NCI-H774 (cell line): ENCODE data around the gene GSTO2.

Experiments
- DNase-seq: peaks from one replicate; lab custom pipeline; 2025; lab: John Stamatoyannopoulos, UW

GSTO2 gene

DNA sequence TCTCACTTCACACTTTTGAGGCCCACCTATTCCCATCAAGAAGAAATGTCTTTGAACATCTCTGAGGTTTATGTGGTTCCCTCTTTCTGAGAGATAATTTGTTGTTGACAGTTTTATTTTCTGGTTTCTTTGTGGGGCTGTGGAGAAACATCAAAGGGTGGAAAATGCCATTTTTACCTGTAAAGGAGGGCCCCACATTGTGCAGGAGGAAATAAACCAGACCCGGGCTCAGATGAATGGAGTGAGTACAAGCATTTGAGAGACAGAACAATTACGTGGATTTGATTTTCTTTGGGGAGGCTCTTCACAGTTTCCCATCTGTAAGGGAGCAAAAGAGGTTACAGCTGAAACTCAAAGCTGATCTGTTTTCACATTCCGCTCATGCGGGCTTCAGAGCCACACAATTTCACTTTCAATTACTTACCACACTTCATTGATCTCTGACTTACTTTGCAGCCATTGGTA lies 39.5 kb downstream of the GSTO2 start:
- DNase-seq: no peak

DNA sequence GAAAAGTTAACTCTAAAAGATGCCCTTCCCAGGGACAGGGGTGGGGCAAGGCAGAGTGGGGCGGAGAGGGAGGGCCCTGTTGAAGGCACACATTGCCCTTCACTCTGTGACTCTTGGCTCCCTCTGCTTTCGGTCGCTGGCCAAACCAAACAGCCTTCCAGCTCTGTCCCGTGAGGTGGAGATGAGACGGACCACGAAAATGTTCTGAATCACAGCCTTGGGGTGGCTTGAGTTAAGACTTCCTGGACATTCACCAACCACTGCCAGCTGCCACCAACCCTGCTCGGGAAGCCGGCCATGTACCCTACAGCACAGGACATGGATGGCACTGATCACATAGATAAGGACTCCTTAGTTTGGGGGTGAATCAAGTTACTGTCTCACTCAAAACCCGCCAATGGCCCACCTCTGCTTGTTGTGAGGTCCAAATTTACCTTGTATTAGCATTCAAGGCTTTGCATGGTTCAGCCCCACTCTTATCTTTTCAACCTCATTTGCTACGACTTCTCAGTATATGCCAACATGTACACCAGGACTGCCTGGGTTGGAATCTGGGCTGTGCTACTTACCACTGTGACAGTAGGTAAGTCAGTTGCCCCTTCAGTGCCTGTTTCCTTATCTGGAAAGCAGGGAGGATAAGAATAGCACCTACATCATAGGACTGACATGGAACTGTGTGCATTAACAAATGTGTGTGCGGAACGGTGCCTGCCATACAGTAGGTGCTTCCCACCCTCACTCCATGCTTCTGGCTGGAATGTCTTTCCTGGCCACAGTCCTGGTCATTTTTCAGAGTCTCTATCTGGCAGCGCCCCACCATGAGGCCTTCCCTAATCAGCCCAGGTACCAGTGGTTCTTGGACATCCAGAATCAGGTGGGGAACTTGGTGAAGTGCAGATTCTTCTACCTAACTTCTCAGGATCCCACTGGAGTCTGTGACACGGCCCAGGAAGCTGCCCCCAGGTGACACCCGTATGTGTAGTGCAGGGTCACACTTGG lies 41.3 kb downstream of the GSTO2 start:
- DNase-seq: no peak

DNA sequence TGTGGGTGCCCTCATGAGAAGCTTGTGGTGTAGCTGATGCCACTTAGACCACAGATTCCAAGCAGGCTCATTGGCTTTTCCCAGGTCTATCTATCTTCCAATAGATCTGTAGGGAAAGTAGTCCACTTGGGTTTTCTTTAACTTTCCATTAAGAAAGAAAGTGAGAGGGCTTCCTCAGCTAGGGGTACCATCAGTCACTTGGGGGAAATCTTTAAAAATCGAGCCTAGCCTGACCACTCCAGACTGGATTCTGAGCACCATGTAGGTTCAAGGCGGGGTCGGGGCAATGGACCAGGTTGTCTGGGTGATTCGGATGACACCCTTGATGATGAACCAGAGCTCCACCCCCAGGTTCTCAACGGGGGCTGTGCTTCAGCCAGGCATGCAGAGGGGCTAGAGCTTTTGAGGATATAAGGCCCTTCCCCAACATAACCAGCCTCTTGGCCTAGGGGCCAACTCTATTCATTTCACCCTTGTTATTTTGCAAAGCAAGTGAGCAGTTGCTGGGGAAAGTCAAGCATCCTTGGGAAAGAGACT lies 42.3 kb downstream of the GSTO2 start:
- no peak for DNase-seq

DNA sequence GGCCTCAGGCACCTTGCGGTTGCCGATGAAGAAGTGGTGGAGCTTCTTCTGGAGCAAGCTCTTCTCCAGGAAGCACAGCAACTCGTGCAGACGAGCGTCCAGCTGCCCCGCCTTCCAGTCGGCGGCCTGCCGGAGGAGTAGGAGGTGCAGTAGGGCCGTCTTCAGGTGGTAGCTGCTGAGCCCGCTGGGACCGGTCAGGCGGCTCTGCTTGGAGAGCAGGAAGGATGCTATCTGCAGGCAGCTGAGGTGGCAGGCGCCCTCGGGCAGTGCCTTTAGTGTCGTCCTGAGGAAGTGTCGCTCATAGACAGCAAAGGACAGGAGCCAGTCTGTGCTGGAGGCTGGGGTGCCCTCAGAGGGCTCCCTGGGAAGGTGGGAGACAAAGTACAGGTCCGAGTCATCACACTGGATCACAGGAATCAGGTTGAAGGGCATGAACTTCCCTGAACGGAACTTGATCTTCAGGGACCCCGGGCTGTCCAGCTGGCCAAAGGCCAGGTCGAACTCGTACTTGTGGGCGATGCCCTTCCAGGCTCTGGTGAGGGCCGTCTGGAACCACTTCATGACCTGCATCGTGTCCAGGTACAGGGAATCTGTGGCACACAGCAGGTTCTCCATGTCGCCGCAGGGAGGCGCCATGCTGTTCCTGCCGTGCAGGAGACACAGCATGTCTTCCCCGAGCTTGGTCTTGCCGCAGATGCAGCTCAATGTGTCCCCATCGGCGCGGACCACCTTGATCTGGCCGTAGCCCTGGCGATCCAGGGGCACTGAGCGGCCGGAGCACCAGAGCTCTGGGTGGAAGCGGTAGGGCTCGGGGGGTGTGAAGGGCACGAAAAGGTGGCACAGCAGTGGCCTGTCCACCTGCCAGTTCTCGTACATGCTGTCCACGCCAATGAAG lies 45.9 kb downstream of the GSTO2 start:
- no peak for DNase-seq

DNA sequence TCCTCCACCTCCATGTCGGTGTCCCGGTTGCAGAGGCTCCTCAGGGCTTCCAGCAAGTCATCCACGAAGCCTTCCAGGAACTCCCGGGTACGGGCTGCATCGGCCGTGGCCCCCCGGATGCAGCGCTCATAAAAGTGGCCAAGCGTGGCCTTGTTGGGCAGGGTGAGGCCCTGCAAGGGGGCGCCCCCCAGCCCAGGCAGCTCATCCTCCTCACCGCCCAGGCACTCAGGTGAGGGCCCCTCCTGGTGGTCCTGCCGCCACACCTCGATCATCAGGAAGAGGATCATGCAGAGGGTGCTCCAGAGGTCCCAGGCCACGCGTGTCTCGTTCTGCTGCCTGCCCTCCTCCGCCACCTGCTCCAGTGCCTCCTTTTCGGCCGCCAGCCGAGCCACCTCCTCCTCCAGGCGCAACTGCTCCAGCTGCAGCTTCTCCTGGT lies 46.5 kb downstream of the GSTO2 start:
- DNase-seq: no peak

DNA sequence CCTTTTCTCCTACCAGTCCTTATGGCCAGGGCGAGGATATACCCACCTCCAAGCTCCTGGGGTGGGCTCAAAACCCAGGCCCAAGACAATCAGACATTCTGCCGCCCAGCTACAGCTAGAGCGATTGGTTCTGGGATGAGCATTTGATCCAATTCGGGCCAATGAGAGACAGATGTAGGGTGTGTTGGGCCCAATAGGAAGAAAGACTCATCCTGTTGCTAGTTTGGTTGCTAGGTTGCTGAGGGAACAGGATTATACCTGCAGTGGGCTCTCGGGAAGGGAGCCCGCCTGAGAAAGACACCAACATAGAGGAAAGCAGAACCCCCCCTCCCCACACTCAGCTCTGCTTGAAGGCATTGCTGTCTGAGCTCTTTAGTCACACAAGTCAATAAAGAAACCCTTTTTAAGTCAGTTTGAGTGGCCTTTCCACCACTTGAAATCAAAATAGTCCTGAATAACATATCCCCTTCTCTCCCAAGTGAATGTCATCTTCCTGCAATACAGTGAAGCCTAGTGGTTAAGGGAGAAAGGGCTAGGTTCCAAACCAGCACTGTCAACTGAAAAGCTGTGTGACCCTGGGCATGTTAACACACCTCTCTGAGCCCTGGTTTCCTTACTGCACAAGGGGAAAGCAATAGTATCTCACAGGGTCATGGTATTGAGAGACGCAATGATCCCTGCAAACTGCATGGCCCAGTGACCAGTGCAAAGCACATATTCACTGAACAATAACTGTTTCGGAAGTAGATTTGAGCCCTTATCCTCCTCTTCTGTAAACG lies 47.5 kb downstream of the GSTO2 start:
- DNase-seq: no peak

DNA sequence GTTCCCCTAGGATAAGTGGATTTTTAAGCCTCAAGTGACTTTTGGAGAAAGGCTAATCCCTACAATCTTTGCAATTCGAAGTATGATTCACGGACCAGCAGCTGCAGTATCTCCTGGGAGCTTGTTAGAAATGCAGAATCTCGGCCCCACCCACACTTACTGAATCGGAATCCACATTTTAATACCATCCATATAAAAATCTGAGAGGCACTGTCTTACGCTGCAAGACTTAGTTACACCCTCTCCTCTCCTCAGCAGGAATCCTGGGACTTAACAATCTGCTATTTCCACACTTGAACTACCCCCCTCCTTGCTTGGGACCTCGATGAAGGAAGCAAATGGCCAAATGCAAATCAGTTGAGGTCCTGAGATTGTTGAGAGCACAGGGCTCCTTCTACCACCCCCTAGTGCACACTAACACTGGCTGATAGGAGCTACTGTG lies 48.3 kb downstream of the GSTO2 start:
- DNase-seq: no peak

DNA sequence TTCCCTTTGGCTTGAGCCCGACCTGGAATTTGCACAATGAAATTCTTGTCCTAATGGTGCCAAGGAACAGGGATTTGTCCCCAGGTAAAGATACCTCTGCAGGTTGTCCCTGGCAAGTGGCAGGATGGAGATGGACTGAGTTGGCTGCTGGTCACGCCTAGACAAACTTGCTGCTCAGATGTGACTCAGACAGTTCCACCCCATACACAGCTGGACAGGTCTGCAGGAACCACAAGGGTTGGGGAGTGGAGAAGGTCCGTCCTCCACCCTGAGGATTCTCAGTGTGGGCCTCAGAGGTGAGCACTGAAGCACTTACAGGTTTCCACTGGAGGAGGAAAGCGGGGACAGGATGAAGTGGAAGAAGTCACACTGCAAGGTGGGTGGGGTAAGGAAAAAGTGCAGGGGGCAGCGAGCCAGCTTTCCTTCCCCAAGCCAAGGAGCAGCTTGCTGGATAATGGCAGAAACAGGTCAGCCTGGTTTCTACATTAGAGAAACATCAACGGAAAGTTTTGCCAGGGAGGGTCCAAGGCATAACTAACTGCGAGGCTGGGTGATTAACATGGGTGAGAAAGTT lies 48.8 kb downstream of the GSTO2 start:
- DNase-seq: no peak

DNA sequence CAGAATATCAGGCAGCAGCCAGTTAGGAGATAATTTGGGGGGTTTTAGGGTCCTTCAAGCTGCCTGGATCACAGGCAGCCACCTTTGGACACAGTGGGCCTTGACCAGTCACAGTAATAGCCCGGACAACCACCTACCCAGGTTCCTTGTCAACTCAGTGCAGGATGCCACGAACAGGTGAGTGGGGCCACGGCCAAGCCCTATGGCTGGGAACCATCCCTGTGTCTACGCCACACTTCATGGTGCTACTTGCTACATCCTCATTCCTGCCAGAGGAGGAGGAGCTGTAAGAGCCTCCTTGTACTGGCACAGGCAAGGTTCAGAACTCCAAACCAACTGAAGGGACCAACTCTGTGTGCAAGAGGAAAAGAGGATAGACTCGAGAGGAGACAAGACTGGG lies 49.3 kb downstream of the GSTO2 start:
- DNase-seq: no peak

DNA sequence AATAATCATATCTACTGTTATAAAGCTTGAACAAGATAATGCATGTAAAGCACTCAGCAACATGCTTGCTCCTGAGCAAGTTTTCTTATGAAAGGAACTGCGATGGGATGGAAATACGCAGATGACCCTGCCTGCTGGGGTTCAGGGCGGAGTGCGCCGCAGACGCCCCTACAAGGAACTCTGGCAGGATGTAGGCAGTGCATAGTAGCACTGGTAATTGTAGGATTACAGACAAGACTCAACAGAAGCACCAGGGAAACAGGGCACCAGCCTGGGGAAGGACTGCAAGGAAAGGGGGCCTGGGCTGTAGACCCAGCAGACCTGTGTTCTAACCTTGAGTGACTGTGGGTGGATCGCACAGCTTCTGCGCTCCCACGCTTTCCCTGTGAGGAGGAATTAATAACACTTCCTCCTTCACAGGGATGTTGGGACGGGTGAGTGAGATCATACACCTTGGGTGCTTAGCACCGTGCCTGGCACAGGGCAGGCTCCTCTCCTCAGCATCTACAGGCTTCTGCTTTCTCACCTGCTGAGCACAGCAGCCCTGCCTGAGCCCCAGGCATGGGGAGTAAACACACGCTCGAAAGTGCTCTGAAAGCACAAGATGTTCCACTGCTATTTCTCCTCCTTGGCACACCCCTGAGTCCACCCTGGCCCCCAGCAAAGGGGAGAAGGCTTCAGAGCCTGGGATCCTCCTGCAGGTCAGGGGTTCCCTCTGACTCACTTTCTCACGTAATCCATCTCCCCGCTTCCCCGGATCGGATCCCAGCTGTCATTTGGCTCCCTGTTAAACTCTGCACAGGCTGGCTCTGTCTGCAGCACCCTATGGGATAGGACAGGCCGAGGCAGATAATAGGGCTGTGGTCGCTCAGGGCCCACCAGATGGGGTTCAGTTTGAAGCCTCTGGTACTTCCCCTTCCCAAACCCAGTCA lies 50.1 kb downstream of the GSTO2 start:
- DNase-seq: no peak

DNA sequence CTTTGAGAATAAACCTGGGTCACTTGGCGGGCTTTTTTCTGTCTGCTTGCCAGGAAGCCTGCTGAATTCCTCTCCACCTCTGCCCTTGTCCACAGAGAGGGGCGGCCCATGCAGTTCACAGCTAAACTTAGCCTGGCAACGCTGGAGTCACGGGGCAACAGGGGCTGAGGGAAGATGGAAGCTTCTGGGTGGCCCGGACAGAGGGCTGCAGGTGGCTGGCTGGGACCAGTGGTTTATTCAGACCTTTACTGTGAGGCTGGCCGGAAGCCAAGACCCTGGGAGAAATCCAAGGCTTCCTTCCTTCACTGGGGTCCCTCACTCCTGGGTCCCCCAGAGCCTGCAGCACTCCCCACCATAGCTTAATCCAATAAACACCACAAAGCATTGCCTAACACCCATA lies 52.2 kb downstream of the GSTO2 start:
- no peak for DNase-seq

DNA sequence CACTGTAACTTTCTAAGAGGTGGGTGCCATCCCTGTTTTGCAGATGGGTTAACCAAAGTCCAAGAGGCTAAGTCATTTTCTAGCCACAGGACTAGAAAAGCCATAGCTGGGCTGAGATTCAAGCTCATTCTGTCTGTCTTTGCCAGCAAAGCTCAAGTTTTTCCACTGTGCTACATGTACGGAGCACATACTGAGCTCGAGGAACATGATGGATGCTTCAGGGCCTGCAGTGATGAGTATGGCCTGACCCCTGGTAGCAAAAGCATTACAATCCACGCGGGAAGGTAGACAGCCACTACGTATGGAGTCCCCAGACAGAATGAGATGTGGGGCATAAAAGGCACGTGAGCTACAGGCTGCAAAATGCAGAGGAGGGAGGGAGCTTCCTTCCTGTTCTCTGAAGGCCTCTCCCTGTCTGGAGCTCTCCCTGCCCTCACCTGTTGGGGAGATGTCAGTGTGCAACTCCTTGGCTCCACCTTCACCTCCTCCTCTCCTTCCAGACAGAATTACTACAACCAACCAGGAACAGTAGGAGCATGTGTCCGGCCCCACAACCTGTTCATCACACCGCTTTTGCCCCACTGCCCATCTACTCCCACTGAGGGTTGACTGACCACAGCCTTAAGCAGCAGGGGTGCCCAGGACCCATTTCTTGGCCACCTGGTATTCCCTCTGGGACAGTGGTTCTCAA lies 52.9 kb downstream of the GSTO2 start:
- DNase-seq: no peak

DNA sequence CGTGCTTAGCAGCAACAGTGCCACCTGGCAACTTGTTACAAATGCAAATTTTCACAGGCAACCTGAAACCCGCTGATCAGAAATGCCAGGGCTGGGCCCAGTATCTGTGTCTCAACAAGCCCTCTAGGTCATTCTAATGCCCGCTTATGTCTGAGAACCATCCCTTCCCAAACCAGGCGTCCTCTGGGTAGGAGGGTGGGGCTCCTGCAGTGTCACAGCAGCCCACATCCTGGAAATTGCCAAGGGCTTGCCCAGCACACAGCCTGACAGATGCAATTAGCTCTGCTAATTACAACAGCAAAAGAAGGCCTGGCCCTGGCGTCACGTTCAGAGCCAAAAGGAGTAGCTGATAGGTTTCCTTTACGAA lies 53.4 kb downstream of the GSTO2 start:
- no peak for DNase-seq

DNA sequence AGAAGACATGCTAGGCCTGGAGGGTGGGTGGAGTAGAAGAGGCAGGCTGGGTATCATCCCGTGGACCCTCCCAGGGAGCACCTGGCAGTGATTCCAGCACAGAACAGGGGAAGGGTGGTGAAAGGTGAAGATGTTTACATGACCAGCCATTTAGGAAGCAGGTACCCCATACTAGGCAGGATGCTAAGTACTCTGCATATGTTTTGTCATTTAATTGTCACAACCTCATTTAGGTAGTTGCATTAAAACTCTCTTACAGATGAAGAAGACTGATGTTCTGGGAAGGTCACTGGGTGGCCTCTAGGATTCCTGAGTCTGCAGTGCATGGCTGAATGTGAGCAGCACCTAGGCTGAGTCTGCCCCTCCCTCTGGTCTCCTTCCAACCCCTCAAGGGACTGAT lies 54.1 kb downstream of the GSTO2 start:
- DNase-seq: no peak

DNA sequence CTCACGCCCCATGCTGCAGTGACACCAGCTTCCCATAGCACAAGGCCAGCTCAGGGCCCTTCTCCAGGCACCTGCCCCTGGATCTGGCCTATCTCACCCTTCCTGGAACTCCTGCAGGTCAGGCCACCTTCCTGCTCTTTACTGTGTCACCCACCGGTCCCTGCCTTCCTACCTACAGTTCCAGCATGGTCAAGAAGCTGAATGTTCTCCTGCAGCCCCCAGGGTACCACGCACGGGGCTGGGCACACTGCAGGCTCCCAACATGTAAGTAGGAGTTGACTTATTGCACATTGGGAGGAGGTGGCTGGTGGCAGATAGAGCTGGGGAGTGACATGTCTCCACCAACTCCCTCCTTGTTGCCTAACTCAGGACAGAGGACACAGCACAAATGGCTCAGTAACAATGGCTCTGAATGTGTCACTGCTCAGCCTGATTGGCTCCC lies 54.8 kb downstream of the GSTO2 start:
- no peak for DNase-seq

DNA sequence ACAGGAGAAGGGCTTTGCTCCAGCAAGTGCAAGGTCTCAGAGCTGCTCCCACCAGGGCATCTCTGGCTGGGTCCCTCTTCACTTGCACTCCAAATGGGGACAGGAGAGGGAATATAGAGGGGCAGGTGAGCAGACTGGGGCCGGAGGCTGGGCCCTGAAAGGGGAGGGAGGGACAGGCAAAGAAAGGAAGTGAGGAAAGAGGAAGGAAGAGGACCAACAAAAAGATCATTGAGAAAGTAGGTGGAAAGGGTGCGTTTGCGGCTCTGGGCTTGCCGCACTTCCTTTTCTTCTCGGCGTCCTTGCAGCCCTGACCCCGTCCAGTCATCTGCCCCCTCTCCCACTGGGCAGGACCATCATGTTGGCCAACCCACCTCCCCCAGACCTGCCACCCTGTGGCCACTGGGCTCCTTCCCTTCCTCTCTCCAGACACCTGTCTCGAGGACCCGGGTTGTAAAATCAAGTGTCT lies 55.3 kb downstream of the GSTO2 start:
- DNase-seq: no peak

DNA sequence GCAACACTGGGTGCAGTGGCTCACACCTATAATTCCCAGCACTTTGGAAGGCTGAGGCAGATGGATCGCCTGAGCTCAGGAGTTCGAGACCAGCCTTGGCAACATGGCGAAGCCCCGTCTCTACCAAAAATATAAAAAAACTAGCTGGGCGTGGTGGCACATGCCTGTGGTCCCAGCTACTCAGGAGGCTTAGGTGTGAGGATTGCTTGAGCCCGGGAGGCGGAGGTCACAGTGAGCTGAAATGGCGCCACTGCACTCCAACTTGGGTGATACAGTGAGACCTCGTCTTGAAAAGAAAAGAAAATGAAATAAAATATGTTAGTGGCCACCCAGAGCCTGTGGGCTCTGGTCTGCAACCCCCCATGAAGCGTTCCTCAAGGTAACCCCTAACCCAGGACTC lies 55.9 kb downstream of the GSTO2 start:
- no peak for DNase-seq

DNA sequence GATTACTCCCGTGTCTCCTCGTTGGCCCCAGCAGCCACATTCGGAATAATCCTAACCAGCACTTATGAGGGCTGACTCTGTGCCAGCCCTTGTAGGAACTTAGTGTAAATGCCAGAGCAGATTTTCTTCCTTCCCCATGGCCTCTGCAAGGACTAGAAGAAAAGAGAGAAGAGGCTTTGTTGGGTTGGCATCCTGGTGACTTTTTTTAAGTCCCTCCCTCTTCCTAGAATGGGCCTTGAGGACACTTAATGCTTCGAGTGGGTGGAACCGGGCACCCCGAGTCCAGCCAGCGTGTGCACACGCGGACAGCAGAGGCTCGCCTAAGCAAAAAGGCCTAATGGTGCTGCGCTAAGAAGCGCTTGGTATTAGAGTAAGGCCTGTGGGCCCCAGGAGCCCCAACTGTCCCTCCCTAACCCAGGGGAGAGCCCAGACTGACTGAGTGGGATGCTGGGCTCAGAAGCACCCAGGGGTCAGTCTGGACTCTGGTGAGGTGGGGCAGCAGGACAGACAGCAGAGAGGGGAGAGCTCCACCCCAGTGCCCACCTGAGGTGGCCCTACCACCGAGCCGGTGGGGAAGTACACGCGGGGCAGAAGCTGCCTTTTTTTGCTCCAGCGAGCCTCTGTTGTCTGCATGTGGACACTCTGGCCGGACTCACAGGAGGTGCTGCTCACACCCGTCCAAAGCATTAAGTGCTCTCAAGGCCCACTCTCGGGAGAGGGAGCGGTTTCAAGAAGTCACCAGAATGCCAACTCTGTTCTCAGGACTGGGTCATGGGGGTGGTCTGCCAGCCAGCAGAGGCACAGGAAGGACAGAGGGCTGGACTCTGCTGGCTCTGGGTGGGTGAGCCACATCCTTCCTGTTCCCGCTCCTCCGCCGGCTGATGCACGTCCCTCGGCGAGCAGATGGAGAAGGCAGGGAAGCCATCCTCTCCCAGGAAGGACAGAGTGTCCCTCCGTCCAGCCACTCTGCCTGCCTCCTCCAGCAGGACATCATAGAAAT lies 56.8 kb downstream of the GSTO2 start:
- no peak for DNase-seq
